ENCODE results near the gene RYR3. TPM values are rescaled to one million over a fixed set of nuclear protein-coding genes. Genes with fewer than 3 reads are reported as not detected.

Gene RYR3
- total and polyA plus RNA-seq, 2 of the 13 experiments (the other 11 are each of a cell fraction or from before 2014, with no cell fraction given), result not detected

DNA sequence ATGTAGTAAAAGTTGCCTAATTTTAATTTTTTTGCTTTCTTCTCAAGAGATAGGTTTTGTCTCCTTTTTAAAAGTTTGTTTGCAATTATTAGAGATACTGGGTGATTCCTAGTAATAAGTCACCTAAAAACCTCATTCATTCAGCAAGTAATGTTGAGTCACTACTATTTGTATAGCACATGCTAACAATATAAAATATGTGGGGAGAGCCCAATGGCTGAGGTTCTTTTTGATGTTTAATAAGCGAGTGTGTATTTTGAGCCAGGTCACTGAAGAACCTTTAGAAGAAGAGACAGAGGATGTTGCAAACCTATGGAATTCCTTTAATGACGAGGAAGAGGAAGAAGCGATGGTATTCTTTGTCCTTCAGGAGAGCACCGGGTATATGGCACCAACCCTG, 533.8 kb downstream of the RYR3 start:
- 22% methylated on average over 4 of the region's 4 CpGs for WGBS (ENCODE audit: low lambda C conversion rate)
- FAIRE-seq, result no peak

DNA sequence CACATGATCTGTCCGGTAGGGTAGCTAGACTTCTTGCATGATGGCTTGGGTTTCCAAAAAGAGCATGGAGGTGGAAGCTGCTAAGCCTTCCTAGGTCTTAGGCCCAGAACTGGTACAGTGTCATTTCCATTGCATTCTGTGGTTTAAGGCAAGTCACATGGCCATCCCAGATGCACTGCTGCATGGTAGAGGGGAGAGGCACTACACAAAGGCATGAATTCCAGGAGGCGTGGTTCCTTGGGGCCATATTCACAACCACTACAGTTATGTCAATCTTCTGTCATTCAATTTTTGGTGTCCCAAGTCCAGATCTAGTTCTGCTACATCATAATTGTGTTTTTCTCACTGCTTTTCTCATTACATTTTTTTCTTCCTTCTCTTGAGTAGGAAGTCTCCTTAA, 535.4 kb downstream of the RYR3 start:
- CTCF ChIA-PET (ENCODE audit: low intra/inter-chr PET ratio, low total read pairs), result no interaction called here
- POLR2A ChIA-PET, result no interaction called here
- Histone ChIP-seq H3K4me1 (ENCODE audit: insufficient read depth, low read length) (no peaks in the 10 kb centered on the region), H3K9ac (ENCODE audit: insufficient read depth, low read depth, low read length) (no peak overlapping the region), H3K4me2 (ENCODE audit: low read depth, low read length) (no peak overlapping the region), H3K79me2 (ENCODE audit: insufficient read depth, low read length) (no peaks in the 10 kb centered on the region), H2AFZ (ENCODE audit: low read length) (no peak overlapping the region), H3K9me3 (ENCODE audit: low read length) (no peaks in the 10 kb centered on the region), H4K20me1 (ENCODE audit: insufficient read depth, low read length) (no peaks in the 10 kb centered on the region), H3K27me3 (ENCODE audit: control insufficient read depth in 1 of 2, insufficient read depth in 2 of 2, low read length in 2 of 2) (no peaks in the 10 kb centered on the region), H3K27ac (ENCODE audit: extremely low read length, insufficient read depth, low read length) (no peak overlapping the region), H3K36me3 (replicated peaks in 1 of 2; ENCODE audit: control insufficient read depth in 1 of 2, insufficient read depth in 2 of 2, low read length in 2 of 2) (no peaks in the 10 kb centered on the region), H3K4me3 (replicated peaks in 1 of 3; ENCODE audit: insufficient read depth in 1 of 3, low read depth in 2 of 3, low read length in 3 of 3) (no peak overlapping the region)
- DNase-seq (ENCODE audit: low spot score), result no peak
- WGBS (ENCODE audit: low lambda C conversion rate), result 82% methylated on average over 2 of the region's 2 CpGs
- ATAC-seq, result no peak
- no peak for FAIRE-seq
- TF ChIP-seq ZNF720 (CRISPR knock-in tag; IDR thresholded peaks at IDR 0.05), result no peak
- BruUV-seq (replicated peaks), result no TSS peak
- intact Hi-C loops (cut with micrococcal nuclease; ENCODE audit: unreplicated experiment) (no loop called here), in situ Hi-C loops (cut with HindIII; ENCODE audit: extremely low pct_ligation_motif_present, low pct_unique_long_range_greater_than_20kb) (no loop called here)

More for the DNA sequence above, 533.8 kb downstream of the RYR3 start:
- Histone ChIP-seq H3K9ac (ENCODE audit: insufficient read depth, low read depth, low read length) (no peak overlapping the region), H2AFZ (ENCODE audit: low read length) (no peak overlapping the region), H3K27me3 (ENCODE audit: control insufficient read depth in 1 of 2, insufficient read depth in 2 of 2, low read length in 2 of 2) (no peaks in the 10 kb centered on the region), H3K36me3 (replicated peaks in 1 of 2; ENCODE audit: control insufficient read depth in 1 of 2, insufficient read depth in 2 of 2, low read length in 2 of 2) (no peaks in the 10 kb centered on the region), H3K27ac (ENCODE audit: extremely low read length, insufficient read depth, low read length) (no peak overlapping the region), H3K79me2 (ENCODE audit: insufficient read depth, low read length) (no peaks in the 10 kb centered on the region), H3K4me3 (replicated peaks in 1 of 3; ENCODE audit: insufficient read depth in 1 of 3, low read depth in 2 of 3, low read length in 3 of 3) (no peak overlapping the region), H3K4me2 (ENCODE audit: low read depth, low read length) (no peak overlapping the region), H4K20me1 (ENCODE audit: insufficient read depth, low read length) (no peaks in the 10 kb centered on the region), H3K4me1 (ENCODE audit: insufficient read depth, low read length) (no peaks in the 10 kb centered on the region), H3K9me3 (ENCODE audit: low read length) (no peaks in the 10 kb centered on the region)
- no peak for TF ChIP-seq ZNF530 (CRISPR knock-in tag; IDR thresholded peaks at IDR 0.05; ENCODE audit: low read depth)
- no peak for TF ChIP-seq ZKSCAN8 (CRISPR knock-in tag; IDR thresholded peaks at IDR 0.05; ENCODE audit: borderline replicate concordance)
- TF ChIP-seq ZNF780A (CRISPR knock-in tag; IDR thresholded peaks at IDR 0.05), result no peak
- TF ChIP-seq SIN3A (IDR thresholded peaks at IDR 0.05; ENCODE audit: borderline replicate concordance, low read depth, low read length), result no peak
- TF ChIP-seq ERF (CRISPR knock-in tag; IDR thresholded peaks at IDR 0.05), result no peak
- TF ChIP-seq RBAK (CRISPR knock-in tag; IDR thresholded peaks at IDR 0.05), result no peak
- TF ChIP-seq FLYWCH1 (CRISPR knock-in tag; IDR thresholded peaks at IDR 0.05), result no peak
- no peak for TF ChIP-seq MTF1 (CRISPR knock-in tag; IDR thresholded peaks at IDR 0.05)
- TF ChIP-seq ZNF382 (CRISPR knock-in tag; IDR thresholded peaks at IDR 0.05; ENCODE audit: borderline replicate concordance), result no peak
- ChIA-PET POLR2A (no interaction called here), CTCF (ENCODE audit: low intra/inter-chr PET ratio, low total read pairs) (no interaction called here)
- no TSS peak for BruUV-seq (replicated peaks)
- in situ Hi-C loops (cut with HindIII; ENCODE audit: extremely low pct_ligation_motif_present, low pct_unique_long_range_greater_than_20kb), result no loop called here
- DNase-seq (ENCODE audit: low spot score) (no peak), ATAC-seq (no peak)
- intact Hi-C loops (cut with micrococcal nuclease; ENCODE audit: unreplicated experiment), result no loop called here

Data from HepG2 (cell line).